PC-3 (cell line): ENCODE measurements around the gene RPP38. TPM values are rescaled to one million over a fixed set of nuclear protein-coding genes. Genes with fewer than 3 reads are reported as not detected.

Experiments used
- ATAC-seq: fragments of 200-7000 bp; cut with Tn5 transposase; 2 replicates; pipeline ENCODE4 v1.9.1; 2020; ENCODE audit warnings: mild to moderate bottlenecking, moderate library complexity
- BruUV-seq: library from RNA; stranded (reverse); fragments of 400-500 nt; replicated peaks from 2 replicates; lab custom pipeline; 2021; lab: Mats Ljungman, UMichigan
- CTCF ChIA-PET: fragments of 300-600 bp; sonication (Branson Sonifier 250); formaldehyde crosslinking; loops from one replicate; lab custom pipeline; 2022; ENCODE audit warnings: antibody characterized with exemption; lab: Charles Lee
- POLR2A ChIA-PET: fragments of 300-600 bp; sonication (Branson Sonifier 250); formaldehyde crosslinking; loops from one replicate; lab custom pipeline; 2022; ENCODE audit warnings: antibody characterized with exemption; ENCODE audit not compliant: unreplicated experiment; lab: Charles Lee
- DNase-seq: peaks from one replicate; pipeline ENCODE4 v3.0.0-alpha.2; 2015
- H2AFZ ChIP-seq: fragments of 300-600 bp; sonication (generic); 2 replicates; pipeline ENCODE4 v1.6.0; 2016; ENCODE audit warnings: antibody characterized with exemption, low read length
- H3F3A ChIP-seq: fragments of 300-600 bp; sonication (generic); one replicate; pipeline ENCODE4 v1.6.0; 2017; ENCODE audit warnings: antibody characterized with exemption, low read length, control low read depth, mild to moderate bottlenecking; ENCODE audit not compliant: unreplicated experiment
- H3K27ac ChIP-seq: fragments of 300-600 bp; sonication (generic); 2 replicates; pipeline ENCODE4 v1.5.1; 2016; ENCODE audit warnings: mild to moderate bottlenecking, low read length
- H3K27me3 ChIP-seq: fragments of 300-600 bp; sonication (generic); 2 replicates; pipeline ENCODE4 v1.6.1; 2016; ENCODE audit warnings: low read length, mixed read lengths
- H3K36me3 ChIP-seq: fragments of 300-600 bp; sonication (generic); 2 replicates; pipeline ENCODE4 v1.6.1; 2016; ENCODE audit warnings: low read depth, mixed run types, low read length, mixed read lengths
- H3K4me1 ChIP-seq: fragments of 300-600 bp; sonication (generic); 2 replicates; pipeline ENCODE4 v1.5.1; 2016; ENCODE audit warnings: low read length; ENCODE audit not compliant: insufficient read depth
- H3K4me2 ChIP-seq: fragments of 300-600 bp; sonication (generic); 2 replicates; pipeline ENCODE4 v1.6.0; 2016; ENCODE audit warnings: low read length
- H3K4me3 ChIP-seq: fragments of 300-600 bp; sonication (generic); 2 replicates; pipeline ENCODE4 v1.5.1; 2016; ENCODE audit warnings: mild to moderate bottlenecking, low read length, mixed read lengths
- H3K79me2 ChIP-seq: fragments of 300-600 bp; sonication (generic); 2 replicates; pipeline ENCODE4 v1.6.1; 2017; ENCODE audit warnings: low read length, mixed read lengths
- H3K9ac ChIP-seq: fragments of 300-600 bp; sonication (generic); 2 replicates; pipeline ENCODE4 v1.6.0; 2016; ENCODE audit warnings: mild to moderate bottlenecking, low read length
- H3K9me2 ChIP-seq: fragments of 300-600 bp; sonication (generic); replicated peaks from 2 replicates; pipeline ENCODE4 v1.6.1; 2016; ENCODE audit warnings: mixed run types, low read length, mixed read lengths
- H3K9me3 ChIP-seq: fragments of 300-600 bp; sonication (generic); 2 replicates; pipeline ENCODE4 v1.6.1; 2016; ENCODE audit warnings: low read length, mixed read lengths
- H4K20me1 ChIP-seq: fragments of 300-600 bp; sonication (generic); 2 replicates; pipeline ENCODE4 v1.6.1; 2016; ENCODE audit warnings: low read length, mixed read lengths
- CTCF ChIP-seq: fragments of 300-600 bp; sonication (generic); conservative IDR thresholded peaks from 2 replicates; pipeline ENCODE4 v1.5.1; 2017; ENCODE audit warnings: antibody characterized with exemption, low read depth, mild to moderate bottlenecking, low read length
- EZH2 ChIP-seq: fragments of 300-600 bp; sonication (generic); IDR thresholded peaks from one replicate; pipeline ENCODE4 v1.6.1; 2017; ENCODE audit warnings: antibody characterized with exemption, mild to moderate bottlenecking, low read length; ENCODE audit not compliant: unreplicated experiment
- EZH2phosphoT487 ChIP-seq: fragments of 300-600 bp; sonication (generic); IDR thresholded peaks from 2 replicates; pipeline ENCODE4 v1.6.1; 2018; ENCODE audit warnings: mild to moderate bottlenecking, antibody characterized with exemption, low read length, borderline replicate concordance
- intact Hi-C: fragments of 100-400 bp; cut with micrococcal nuclease; formaldehyde crosslinking; loops from 2 replicates; pipeline ENCODE4 v1.9.0; 2023
- total RNA-seq: library from RNA; depleted of rRNA; stranded (reverse); fragments of >200 nt; gene quantifications from 2 replicates; pipeline ENCODE4 v1.2.3, GENCODE V29; 2014

The RPP38 gene
- total RNA-seq, 1 experiment from 2014 or later: 8.5 TPM

- 0 out of 2 replicates have a peak, but pooled peaks cover 2% of the 10 kb centered on the region for H3K4me1 ChIP-seq
- no peaks in the 10 kb centered on the region for H3K9me2 ChIP-seq
- no peaks in the 10 kb centered on the region for H3K27me3 ChIP-seq
- no peaks in the 10 kb centered on the region for H3K79me2 ChIP-seq
- TF ChIP-seq EZH2: no peak
- no peak for TF ChIP-seq EZH2phosphoT487
- TF ChIP-seq CTCF: no peak
- H2AFZ ChIP-seq: no peak overlapping the region
- ATAC-seq (no peak), DNase-seq (no peak)
- no peaks in the 10 kb centered on the region for H4K20me1 ChIP-seq
- H3K27ac ChIP-seq: no peak overlapping the region
- H3F3A ChIP-seq: no peaks in the 10 kb centered on the region
- ChIA-PET POLR2A (no interaction called here), CTCF (no interaction called here)
- intact Hi-C loops: no loop called here
- no peaks in the 10 kb centered on the region for H3K36me3 ChIP-seq
- no peak overlapping the region for H3K9ac ChIP-seq
- BruUV-seq: no TSS peak
- H3K4me2 ChIP-seq: no peak overlapping the region
- no peak overlapping the region for H3K4me3 ChIP-seq
- no peaks in the 10 kb centered on the region for H3K9me3 ChIP-seq
These were observed 52.1 kb downstream of the RPP38 start for GRCh38 chr10:15149042-15149771.

- ATAC-seq (no peak), DNase-seq (no peak)
- Histone ChIP-seq H3K9me3 (no peaks in the 10 kb centered on the region), H3K4me3 (no peak overlapping the region), H4K20me1 (no peaks in the 10 kb centered on the region), H3K27me3 (no peaks in the 10 kb centered on the region), H3K36me3 (no peaks in the 10 kb centered on the region), H3K9me2 (no peaks in the 10 kb centered on the region), H2AFZ (no peak overlapping the region), H3K27ac (no peak overlapping the region), H3K4me2 (no peak overlapping the region), H3F3A (no peaks in the 10 kb centered on the region), H3K9ac (no peak overlapping the region), H3K4me1 (no peaks in the 10 kb centered on the region), H3K79me2 (no peaks in the 10 kb centered on the region)
- CTCF ChIA-PET: no interaction called here
- no peak for TF ChIP-seq CTCF
- TF ChIP-seq EZH2: no peak
- no peak for TF ChIP-seq EZH2phosphoT487
- intact Hi-C loops: no loop called here
- POLR2A ChIA-PET: no interaction called here
- BruUV-seq: no TSS peak
These were observed 53.4 kb downstream of the RPP38 start for GRCh38 chr10:15150563-15150962.

- no TSS peak for BruUV-seq
- Histone ChIP-seq H3K79me2 (no peaks in the 10 kb centered on the region), H3K4me2 (no peak overlapping the region), H3K27ac (no peak overlapping the region), H3K4me3 (no peak overlapping the region), H3K9ac (no peak overlapping the region), H2AFZ (no peak overlapping the region), H3K36me3 (no peaks in the 10 kb centered on the region), H3F3A (no peaks in the 10 kb centered on the region), H3K9me3 (no peaks in the 10 kb centered on the region), H3K27me3 (no peaks in the 10 kb centered on the region), H4K20me1 (no peaks in the 10 kb centered on the region), H3K9me2 (no peaks in the 10 kb centered on the region), H3K4me1 (no peaks in the 10 kb centered on the region)
- intact Hi-C loops: no loop called here
- CTCF ChIA-PET: no interaction called here
- TF ChIP-seq EZH2phosphoT487: no peak
- no peak for TF ChIP-seq CTCF
- no peak for TF ChIP-seq EZH2
- POLR2A ChIA-PET: no interaction called here
- ATAC-seq: no peak
- DNase-seq: no peak
These were observed 55.4 kb downstream of the RPP38 start for GRCh38 chr10:15152556-15152955.
